HL-60 (cell line): ENCODE data around the gene BTBD6.

Experiments used
- DNase-seq, 2 experiments: peaks; one replicate each; pipeline ENCODE4 v3.0.0-alpha.2; 2010 to 2020; ENCODE audit warnings: low read depth in 1 of 2, low spot score in 1 of 2
- H3K27ac ChIP-seq: fragments of 250-450 bp; sonication (Bioruptor Pico); replicated peaks from 2 replicates; pipeline ENCODE4 v1.5.1; 2020; ENCODE audit warnings: mild to moderate bottlenecking, moderate library complexity
- H3K27me3 ChIP-seq: fragments of 250-450 bp; sonication (Bioruptor Pico); 2 replicates; pipeline ENCODE4 v1.5.1; 2021; ENCODE audit warnings: mild to moderate bottlenecking, moderate library complexity; ENCODE audit not compliant: insufficient read depth, poor library complexity, severe bottlenecking
- H3K4me3 ChIP-seq: replicated peaks from 2 replicates; pipeline ENCODE4 v1.5.1; 2011; ENCODE audit warnings: mild to moderate bottlenecking, control low read depth, low read length; ENCODE audit not compliant: insufficient read depth
- CTCF ChIP-seq: IDR thresholded peaks from one replicate; pipeline ENCODE4 v1.5.1; 2011; ENCODE audit warnings: low read length, control low read depth, inconsistent platforms; ENCODE audit not compliant: insufficient read depth
- GABPA ChIP-seq: IDR thresholded peaks from 2 replicates; pipeline ENCODE4 v1.6.1; 2012; ENCODE audit warnings: low read depth
- POLR2AphosphoS5 ChIP-seq: IDR thresholded peaks from 2 replicates; pipeline ENCODE4 v1.6.1; 2012; ENCODE audit warnings: low read depth
- REST ChIP-seq: IDR thresholded peaks from 2 replicates; pipeline ENCODE4 v1.6.1; 2012; ENCODE audit warnings: low read depth; ENCODE audit not compliant: insufficient replicate concordance
- SPI1 ChIP-seq: IDR thresholded peaks from 2 replicates; pipeline ENCODE4 v1.6.1; 2012; ENCODE audit warnings: low read depth, mild to moderate bottlenecking, borderline replicate concordance

BTBD6 gene

GRCh38 chr14:105200074-105200473 is 48.3 kb upstream of the BTBD6 start:
- DNase-seq = no peak
- TF ChIP-seq CTCF (no peak), GABPA (no peak), REST (no peak), POLR2AphosphoS5 (no peak), SPI1 (no peak)
- Histone ChIP-seq H3K4me3 (no peak overlapping the region), H3K27ac (no peak overlapping the region), H3K27me3 (peaks cover 38% of the 10 kb centered on the region)

DNA sequence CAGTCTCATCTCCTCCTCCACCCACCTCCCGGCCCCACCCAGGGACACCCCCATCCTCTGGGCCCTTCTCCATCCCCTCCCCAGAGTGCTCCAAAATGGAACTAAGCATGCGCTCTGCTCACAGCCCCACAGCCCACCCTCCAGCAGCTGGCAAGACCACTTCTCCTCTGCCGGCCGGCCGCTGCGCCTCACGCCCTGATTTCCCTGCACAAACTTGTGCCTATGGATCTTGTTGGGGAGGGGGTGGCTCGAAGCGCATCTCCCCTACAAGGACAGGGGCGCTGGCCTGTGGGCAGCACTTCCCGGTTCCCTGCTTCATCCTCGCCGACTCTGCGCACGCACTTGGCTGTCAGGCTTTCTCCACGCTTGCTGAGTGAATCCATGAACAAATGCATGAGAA is 47.7 kb upstream of the BTBD6 start:
- Histone ChIP-seq H3K27ac (no peak overlapping the region), H3K4me3 (no peak overlapping the region)
- TF ChIP-seq SPI1 (no peak), REST (no peak), POLR2AphosphoS5 (no peak), GABPA (no peak), CTCF (no peak)

DNA sequence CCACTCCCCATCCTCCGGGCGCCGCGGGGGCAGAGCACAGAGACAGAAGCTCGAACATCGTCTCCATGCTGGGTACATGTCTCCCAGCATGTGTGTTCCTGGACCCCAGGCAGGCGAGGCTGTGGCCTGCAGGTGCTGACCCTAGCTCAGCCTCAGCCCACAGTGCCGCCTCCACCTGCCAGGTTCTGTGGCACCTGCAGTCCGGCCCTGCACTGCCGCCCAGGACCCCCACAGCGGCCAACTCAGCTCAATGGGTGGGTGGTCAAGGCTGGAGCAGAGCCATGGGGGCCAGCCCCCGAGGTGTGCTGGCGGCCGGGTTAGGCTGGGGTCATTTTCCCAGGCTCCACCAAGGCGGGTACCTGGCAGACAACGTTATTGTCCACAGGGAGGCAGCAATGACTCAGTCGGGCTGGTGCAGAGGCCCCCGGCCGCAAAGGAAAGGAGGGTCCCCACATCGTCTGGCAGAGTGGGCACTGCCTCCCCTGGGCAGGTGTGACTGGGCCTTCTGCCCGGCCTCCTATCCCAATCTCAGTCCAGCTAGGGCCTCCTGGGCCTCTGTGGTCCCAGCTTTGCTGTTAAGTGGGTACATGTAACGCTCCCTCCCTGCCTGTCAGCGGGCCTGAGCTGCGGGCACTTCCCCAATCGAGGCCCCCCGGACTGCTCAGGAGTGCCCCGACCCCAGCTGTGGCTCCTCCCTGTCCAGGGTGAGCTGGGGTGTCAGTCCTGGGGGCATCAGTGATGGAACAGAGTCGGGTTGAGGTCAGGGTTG is 47.0 kb upstream of the BTBD6 start:
- no peak for TF ChIP-seq POLR2AphosphoS5
- TF ChIP-seq SPI1 = peak; percentile 92
- peak; percentile 3 for TF ChIP-seq CTCF
- no peak overlapping the region; the same call in 1 of the 2 replicates for H3K4me3 ChIP-seq
- DNase-seq = no peak
- H3K27me3 ChIP-seq = peaks cover 26% of the 10 kb centered on the region
- peak overlapping the region; percentile 77 for H3K27ac ChIP-seq

More for the DNA sequence above, 47.7 kb upstream of the BTBD6 start:
- DNase-seq = no peak
- H3K27me3 ChIP-seq = peaks cover 33% of the 10 kb centered on the region
